Prostate gland (tissue), 2 donors: ENCODE results near the gene OR4D9.

Experiments
- CTCF ChIP-seq, 4 experiments: fragments of 200-600 bp in 2 of 4; fragments of 450-650 bp in 2 of 4; sonication (generic) in 2 of 4; IDR thresholded peaks; 1 replicate in 3 of 4; 2 replicates in 1 of 4; pipeline ENCODE4 v1.5.1; 2016 to 2019; ENCODE audit warnings: antibody characterized with exemption in 4 of 4, mild to moderate bottlenecking in 2 of 4, moderate library complexity in 2 of 4
- POLR2A ChIP-seq: fragments of 450-650 bp; IDR thresholded peaks from one replicate; pipeline ENCODE4 v1.6.1; 2016; ENCODE audit warnings: antibody characterized with exemption, mild to moderate bottlenecking

- no peak for TF ChIP-seq POLR2A
- no peak for TF ChIP-seq CTCF (IDR thresholded peaks at IDR 0.05)
Observed at GRCh38 chr11:59558270-59558643, 46.9 kb downstream of the OR4D9 start.
